SK-N-SH (cell line): Measurements from ENCODE around the gene RASGEF1C. TPM values are rescaled to one million over a fixed set of nuclear protein-coding genes. Genes with fewer than 3 reads are reported as not detected.

Source experiments
- CTCF ChIA-PET: fragments of 300-600, 350-600 bp; formaldehyde crosslinking; extraction: SDS; loops from one replicate; lab custom pipeline; 2021; lab: Yijun Ruan, JAX
- POLR2A ChIA-PET: fragments of 350-600 bp; sonication (Branson Sonifier 250); formaldehyde crosslinking; extraction: SDS; loops from one replicate; lab custom pipeline; 2020; ENCODE audit warnings: antibody characterized with exemption, inconsistent platforms; lab: Yijun Ruan, JAX
- DNase-seq: peaks from one replicate; pipeline ENCODE4 v3.0.0; 2012
- H2AFZ ChIP-seq: fragments of 200-600 bp; sonication (generic); 2 replicates; pipeline ENCODE4 v1.8.1; 2016; ENCODE audit warnings: antibody characterized with exemption, mild to moderate bottlenecking, low read depth
- H3F3A ChIP-seq: fragments of 200-600 bp; sonication (generic); replicated peaks from 2 replicates; pipeline ENCODE3; 2016; ENCODE audit warnings: antibody characterized with exemption, mild to moderate bottlenecking; ENCODE audit not compliant: insufficient read depth
- H3K27ac ChIP-seq, 2 experiments: fragments of 200-500 bp in 1 of 2; fragments of 200-600 bp in 1 of 2; sonication (Bioruptor generic) in 1 of 2; sonication (generic), shearing (Covaris generic) in 1 of 2; 2 replicates each; pipeline versions ENCODE4 v1.5.1 to v1.6.1; 2014 to 2016; ENCODE audit warnings: low read depth in 2 of 2, inconsistent platforms in 1 of 2, low read length in 1 of 2, mild to moderate bottlenecking in 1 of 2, mixed read lengths in 1 of 2
- H3K27me3 ChIP-seq: fragments of 200-600 bp; sonication (generic), shearing (Covaris generic); 2 replicates; pipeline ENCODE4 v1.6.1; 2016; ENCODE audit warnings: mixed run types; ENCODE audit not compliant: insufficient read depth
- H3K36me3 ChIP-seq, 2 experiments: fragments of 200-500 bp in 1 of 2; fragments of 200-600 bp in 1 of 2; sonication (Bioruptor generic) in 1 of 2; sonication (generic) in 1 of 2; replicated peaks in 1 of 2; 2 replicates each; pipeline versions ENCODE3 to v1.5.1; 2014 to 2016; ENCODE audit warnings: low read length in 1 of 2, mild to moderate bottlenecking in 1 of 2; ENCODE audit not compliant: insufficient read depth in 2 of 2, control insufficient read depth in 1 of 2
- H3K4me1 ChIP-seq, 2 experiments: fragments of 200-500 bp in 1 of 2; fragments of 200-600 bp in 1 of 2; sonication (Bioruptor generic) in 1 of 2; sonication (generic), shearing (Covaris generic) in 1 of 2; 2 replicates each; pipeline versions ENCODE4 v1.5.1 to v1.6.1; 2014 to 2016; ENCODE audit warnings: low read depth in 1 of 2, low read length in 1 of 2, mixed run types in 1 of 2; ENCODE audit not compliant: insufficient read depth in 2 of 2, control insufficient read depth in 1 of 2
- H3K4me2 ChIP-seq: fragments of 200-600 bp; sonication (generic), shearing (Covaris generic); 2 replicates; pipeline ENCODE4 v1.6.1; 2017; ENCODE audit warnings: mixed run types
- H3K4me3 ChIP-seq, 2 experiments: fragments of 200-500 bp in 1 of 2; fragments of 200-600 bp in 1 of 2; sonication (Bioruptor generic) in 1 of 2; sonication (generic), shearing (Covaris generic) in 1 of 2; 2 replicates each; pipeline versions ENCODE4 v1.5.1 to v1.8.1; 2014 to 2016; ENCODE audit warnings: low read depth in 2 of 2, inconsistent platforms in 1 of 2, low read length in 1 of 2, mild to moderate bottlenecking in 1 of 2, mixed read lengths in 1 of 2, moderate library complexity in 1 of 2
- H3K79me2 ChIP-seq: fragments of 200-600 bp; sonication (generic); 2 replicates; pipeline ENCODE4 v1.8.1; 2017; ENCODE audit warnings: mild to moderate bottlenecking; ENCODE audit not compliant: insufficient read depth
- H3K9ac ChIP-seq: fragments of 200-600 bp; sonication (generic); 2 replicates; pipeline ENCODE4 v1.6.1; 2017; ENCODE audit warnings: mixed run types
- H3K9me2 ChIP-seq: fragments of 200-600 bp; sonication (generic); 2 replicates; pipeline ENCODE4 v1.6.1; 2017; ENCODE audit warnings: mixed run types
- H3K9me3 ChIP-seq: fragments of 200-600 bp; sonication (generic); 2 replicates; pipeline ENCODE4 v1.6.1; 2017; ENCODE audit warnings: mixed run types, mild to moderate bottlenecking, moderate library complexity
- H4K20me1 ChIP-seq: fragments of 200-600 bp; sonication (generic); 2 replicates; pipeline ENCODE4 v1.6.1; 2017; ENCODE audit warnings: mild to moderate bottlenecking, mixed run types; ENCODE audit not compliant: insufficient read depth
- CHD2 ChIP-seq: fragments of 150-350 bp; IDR thresholded peaks from 2 replicates; pipeline ENCODE4 v1.6.1; 2018; ENCODE audit warnings: low read length; ENCODE audit not compliant: partially characterized antibody
- ELF1 ChIP-seq: IDR thresholded peaks from 2 replicates; pipeline ENCODE4 v1.4.0; 2012
- FOXJ3 ChIP-seq: sonication (generic); formaldehyde crosslinking; IDR thresholded peaks from 2 replicates; pipeline ENCODE4 v1.5.1; 2020; ENCODE audit warnings: mild to moderate bottlenecking, missing genetic modification reagents
- GABPA ChIP-seq: IDR thresholded peaks from 2 replicates; pipeline ENCODE4 v1.4.0; 2012; ENCODE audit warnings: low read depth, mild to moderate bottlenecking
- JUND ChIP-seq: IDR thresholded peaks from 2 replicates; pipeline ENCODE4 v1.4.0; 2012
- MXI1 ChIP-seq: IDR thresholded peaks from 2 replicates; pipeline ENCODE4 v1.6.1; 2012; ENCODE audit warnings: mild to moderate bottlenecking, low read depth, low read length, improper control_type of control experiment
- NRF1 ChIP-seq: IDR thresholded peaks from 2 replicates; pipeline ENCODE4 v1.6.1; 2012; ENCODE audit warnings: low read depth, mild to moderate bottlenecking, low read length
- POLR2AphosphoS5 ChIP-seq: IDR thresholded peaks from 2 replicates; pipeline ENCODE4 v1.6.1; 2012; ENCODE audit warnings: low read depth, low read length
- RAD21 ChIP-seq: IDR thresholded peaks from 2 replicates; pipeline ENCODE4 v1.6.1; 2012; ENCODE audit warnings: mild to moderate bottlenecking, low read length
- RFX5 ChIP-seq: IDR thresholded peaks from 2 replicates; pipeline ENCODE4 v1.6.1; 2012; ENCODE audit warnings: mild to moderate bottlenecking, improper control_type of control experiment, low read length
- TAF1 ChIP-seq: IDR thresholded peaks from 2 replicates; pipeline ENCODE4 v1.6.1; 2012; ENCODE audit warnings: low read depth, mild to moderate bottlenecking, low read length, moderate library complexity, borderline replicate concordance
- TCF12 ChIP-seq: IDR thresholded peaks from 2 replicates; pipeline ENCODE4 v1.4.0; 2012
- TEAD4 ChIP-seq: IDR thresholded peaks from 2 replicates; pipeline ENCODE4 v1.4.0; 2012; ENCODE audit warnings: mild to moderate bottlenecking, borderline replicate concordance; ENCODE audit not compliant: insufficient read depth
- YY1 ChIP-seq: IDR thresholded peaks from 2 replicates; pipeline ENCODE4 v1.4.0; 2012; ENCODE audit warnings: low read depth, mild to moderate bottlenecking
- WGBS: methylation state at CpG from one replicate; pipeline ENCODE4 v1.1.6; 2017; ENCODE audit warnings: low lambda C conversion rate; 5-methylcytosine and 5-hydroxymethylcytosine counted together
- polyA plus RNA-seq, 3 experiments: library from polyadenylated mRNA; depleted of rRNA; stranded (reverse); fragments of >200 nt; gene quantifications; 2 replicates each; pipeline ENCODE4 v1.2.3, GENCODE V29; 2012
- TF ChIP-seq, protein P1 (sequence below): fragments of 150-350 bp; IDR thresholded peaks from 2 replicates; pipeline ENCODE4 v1.6.1; 2016; ENCODE audit warnings: mild to moderate bottlenecking, low read depth, low read length
- TF ChIP-seq, protein P2 (sequence below): IDR thresholded peaks from 2 replicates; pipeline ENCODE4; 2012
- TF ChIP-seq, protein P3 (sequence below): IDR thresholded peaks from 2 replicates; pipeline ENCODE4 v1.4.0; 2012; ENCODE audit warnings: low read depth, borderline replicate concordance
- TF ChIP-seq, protein P4 (sequence below): IDR thresholded peaks from 2 replicates; pipeline ENCODE4 v1.6.1; 2012; ENCODE audit warnings: mild to moderate bottlenecking, low read depth, low read length, moderate library complexity

Gene RASGEF1C
- polyA plus RNA-seq, 1 of the 3 experiments (the other 2 are of a cell fraction), result not detected

DNA sequence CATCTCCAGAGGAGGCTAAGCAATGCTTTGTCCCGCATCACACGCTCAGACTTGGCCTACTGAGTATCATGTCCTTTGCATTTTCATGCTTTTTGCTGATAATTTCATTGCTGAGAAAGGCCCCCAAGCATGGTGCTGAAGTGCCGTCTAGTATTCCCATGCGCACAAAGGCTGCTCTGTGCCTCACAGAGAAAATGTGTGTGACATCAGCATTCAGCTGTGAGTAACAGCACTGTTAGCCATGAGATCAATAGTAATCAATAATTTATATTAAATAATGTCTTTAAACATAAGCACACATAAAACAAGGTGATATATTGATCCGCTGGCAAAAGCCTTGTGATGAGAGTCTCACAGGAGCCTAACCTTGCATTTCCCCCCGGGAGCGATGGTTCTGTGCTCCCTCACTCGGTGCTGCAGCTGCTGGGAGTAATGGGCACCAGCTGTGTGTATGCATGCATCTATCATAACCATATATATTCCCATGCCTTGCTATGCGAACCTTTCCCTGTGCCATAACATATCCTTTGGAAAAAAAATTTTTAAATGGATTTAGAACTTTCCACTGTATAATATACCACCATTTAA, 87.1 kb downstream of the RASGEF1C start (continued):
- no peak for TF ChIP-seq RFX5

DNA sequence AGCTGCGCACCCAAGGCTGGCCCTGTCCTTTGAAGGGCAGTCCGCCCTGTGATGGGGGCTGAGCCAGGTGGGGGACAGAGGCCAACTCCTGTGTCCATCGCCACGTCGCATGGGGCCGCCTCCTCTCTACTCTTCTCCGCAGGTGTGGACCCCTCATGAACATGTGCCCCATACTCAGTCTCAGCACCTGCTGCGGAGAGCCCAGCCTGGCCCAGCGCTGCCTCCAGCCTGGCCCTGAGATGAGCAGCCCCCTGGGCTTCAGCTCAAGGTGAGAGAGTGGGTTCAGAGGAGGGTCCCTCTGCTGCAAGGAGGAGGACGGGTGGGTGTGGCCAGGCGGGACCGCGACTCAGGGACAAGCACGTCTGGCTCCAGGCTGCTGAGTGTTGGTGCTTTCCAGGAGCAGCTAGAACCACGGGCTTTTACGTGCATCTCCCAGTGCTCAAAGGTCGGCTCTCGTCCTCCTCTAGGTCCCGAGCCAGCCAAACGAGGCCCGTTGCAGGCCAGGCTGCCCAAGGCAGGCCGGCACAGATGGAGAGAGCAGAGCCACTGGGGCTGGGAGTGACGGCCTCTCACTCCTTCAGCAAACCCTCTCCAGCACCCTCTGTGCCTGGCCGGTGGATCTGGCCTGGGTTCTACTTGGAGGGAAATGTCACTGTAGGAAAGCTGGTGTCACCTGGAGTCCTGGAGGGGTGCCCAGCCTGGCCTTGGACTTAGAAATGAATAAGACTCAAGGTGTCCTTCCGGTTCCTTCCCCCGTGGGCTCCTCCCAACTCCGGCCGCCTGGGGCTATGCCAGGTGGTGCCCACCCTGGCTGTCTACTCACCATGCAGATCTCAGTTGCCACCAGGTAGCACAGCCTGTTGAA, 88.5 kb downstream of the RASGEF1C start:
- H2AFZ ChIP-seq, result no peak overlapping the region
- H3K4me1 ChIP-seq, result no peaks in the 10 kb centered on the region
- ChIA-PET POLR2A (no interaction called here), CTCF (interaction anchor here (0.6 to 1.5 kb wide), 4 partner anchors 88 to 212 kb away, joined by 3 to 4 read pairs (median 4); partner anchors contain the start of gene RASGEF1C)
- H3K27me3 ChIP-seq, result peaks cover 9% of the 10 kb centered on the region; the same call in 1 of the 2 replicates
- H3K9me2 ChIP-seq, result no peaks in the 10 kb centered on the region
- 69% methylated on average over 12 of the region's 28 CpGs for WGBS
- no peaks in the 10 kb centered on the region for H3K36me3 ChIP-seq
- no peaks in the 10 kb centered on the region for H3K9me3 ChIP-seq
- H3K79me2 ChIP-seq, result no peaks in the 10 kb centered on the region
- H4K20me1 ChIP-seq, result no peaks in the 10 kb centered on the region
- no peak overlapping the region for H3K9ac ChIP-seq
- no peak for TF ChIP-seq TCF12
- TF ChIP-seq, protein P1, sequence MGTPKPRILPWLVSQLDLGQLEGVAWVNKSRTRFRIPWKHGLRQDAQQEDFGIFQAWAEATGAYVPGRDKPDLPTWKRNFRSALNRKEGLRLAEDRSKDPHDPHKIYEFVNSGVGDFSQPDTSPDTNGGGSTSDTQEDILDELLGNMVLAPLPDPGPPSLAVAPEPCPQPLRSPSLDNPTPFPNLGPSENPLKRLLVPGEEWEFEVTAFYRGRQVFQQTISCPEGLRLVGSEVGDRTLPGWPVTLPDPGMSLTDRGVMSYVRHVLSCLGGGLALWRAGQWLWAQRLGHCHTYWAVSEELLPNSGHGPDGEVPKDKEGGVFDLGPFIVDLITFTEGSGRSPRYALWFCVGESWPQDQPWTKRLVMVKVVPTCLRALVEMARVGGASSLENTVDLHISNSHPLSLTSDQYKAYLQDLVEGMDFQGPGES, result no peak
- no peak overlapping the region for H3K27ac ChIP-seq
- no peak overlapping the region for H3K4me3 ChIP-seq
- H3K4me2 ChIP-seq, result no peak overlapping the region
- DNase-seq, result no peak
- H3F3A ChIP-seq, result no peaks in the 10 kb centered on the region

DNA sequence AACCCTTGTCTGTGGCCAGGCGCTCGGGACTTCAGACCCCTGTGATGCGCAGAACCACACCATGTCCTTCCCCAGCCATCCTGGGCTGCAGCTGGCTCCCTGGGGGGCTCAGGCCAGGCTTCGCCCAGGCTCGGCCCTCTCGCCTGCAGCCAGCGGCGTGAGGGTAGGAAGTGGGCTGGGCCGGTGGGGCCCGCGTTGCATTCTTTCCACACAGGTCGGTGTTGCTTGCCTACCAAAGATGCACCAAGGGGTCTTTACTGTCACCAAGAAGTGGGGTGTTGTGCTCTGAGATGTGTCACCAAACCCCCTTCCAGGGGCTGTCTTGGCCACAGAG, 89.1 kb downstream of the RASGEF1C start:
- no peak overlapping the region for H2AFZ ChIP-seq
- no peak overlapping the region for H3K4me2 ChIP-seq
- no peaks in the 10 kb centered on the region for H3F3A ChIP-seq
- CTCF ChIA-PET, result interaction anchor here (0.6 to 1.5 kb wide), 4 partner anchors 88 to 212 kb away, joined by 3 to 4 read pairs (median 4); partner anchors contain the start of gene RASGEF1C
- H3K9me3 ChIP-seq, result no peaks in the 10 kb centered on the region
- no peak overlapping the region for H3K4me3 ChIP-seq
- no peaks in the 10 kb centered on the region for H3K36me3 ChIP-seq
- POLR2A ChIA-PET, result no interaction called here
- H3K27me3 ChIP-seq, result peaks cover 4% of the 10 kb centered on the region; the same call in 1 of the 2 replicates
- no peaks in the 10 kb centered on the region for H3K79me2 ChIP-seq
- no CpG with 5 or more reads among the region's 12 CpGs for WGBS
- no peaks in the 10 kb centered on the region for H3K4me1 ChIP-seq
- DNase-seq, result no peak
- H3K9ac ChIP-seq, result no peak overlapping the region
- H3K27ac ChIP-seq, result no peak overlapping the region
- no peaks in the 10 kb centered on the region for H4K20me1 ChIP-seq
- no peaks in the 10 kb centered on the region for H3K9me2 ChIP-seq
- TF ChIP-seq FOXJ3 (CRISPR knock-in tag) (no peak), MXI1 (no peak), TAF1 (no peak), NRF1 (no peak), CHD2 (no peak), YY1 (no peak), RAD21 (no peak), POLR2AphosphoS5 (no peak), TEAD4 (no peak), GABPA (no peak), RFX5 (no peak), ELF1 (no peak), JUND (no peak)
- TF ChIP-seq, protein P2, sequence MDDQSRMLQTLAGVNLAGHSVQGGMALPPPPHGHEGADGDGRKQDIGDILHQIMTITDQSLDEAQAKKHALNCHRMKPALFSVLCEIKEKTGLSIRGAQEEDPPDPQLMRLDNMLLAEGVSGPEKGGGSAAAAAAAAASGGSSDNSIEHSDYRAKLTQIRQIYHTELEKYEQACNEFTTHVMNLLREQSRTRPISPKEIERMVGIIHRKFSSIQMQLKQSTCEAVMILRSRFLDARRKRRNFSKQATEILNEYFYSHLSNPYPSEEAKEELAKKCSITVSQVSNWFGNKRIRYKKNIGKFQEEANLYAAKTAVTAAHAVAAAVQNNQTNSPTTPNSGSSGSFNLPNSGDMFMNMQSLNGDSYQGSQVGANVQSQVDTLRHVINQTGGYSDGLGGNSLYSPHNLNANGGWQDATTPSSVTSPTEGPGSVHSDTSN, result no peak
- TF ChIP-seq, protein P3, sequence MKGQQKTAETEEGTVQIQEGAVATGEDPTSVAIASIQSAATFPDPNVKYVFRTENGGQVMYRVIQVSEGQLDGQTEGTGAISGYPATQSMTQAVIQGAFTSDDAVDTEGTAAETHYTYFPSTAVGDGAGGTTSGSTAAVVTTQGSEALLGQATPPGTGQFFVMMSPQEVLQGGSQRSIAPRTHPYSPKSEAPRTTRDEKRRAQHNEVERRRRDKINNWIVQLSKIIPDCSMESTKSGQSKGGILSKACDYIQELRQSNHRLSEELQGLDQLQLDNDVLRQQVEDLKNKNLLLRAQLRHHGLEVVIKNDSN, result no peak
- TF ChIP-seq, protein P4, sequence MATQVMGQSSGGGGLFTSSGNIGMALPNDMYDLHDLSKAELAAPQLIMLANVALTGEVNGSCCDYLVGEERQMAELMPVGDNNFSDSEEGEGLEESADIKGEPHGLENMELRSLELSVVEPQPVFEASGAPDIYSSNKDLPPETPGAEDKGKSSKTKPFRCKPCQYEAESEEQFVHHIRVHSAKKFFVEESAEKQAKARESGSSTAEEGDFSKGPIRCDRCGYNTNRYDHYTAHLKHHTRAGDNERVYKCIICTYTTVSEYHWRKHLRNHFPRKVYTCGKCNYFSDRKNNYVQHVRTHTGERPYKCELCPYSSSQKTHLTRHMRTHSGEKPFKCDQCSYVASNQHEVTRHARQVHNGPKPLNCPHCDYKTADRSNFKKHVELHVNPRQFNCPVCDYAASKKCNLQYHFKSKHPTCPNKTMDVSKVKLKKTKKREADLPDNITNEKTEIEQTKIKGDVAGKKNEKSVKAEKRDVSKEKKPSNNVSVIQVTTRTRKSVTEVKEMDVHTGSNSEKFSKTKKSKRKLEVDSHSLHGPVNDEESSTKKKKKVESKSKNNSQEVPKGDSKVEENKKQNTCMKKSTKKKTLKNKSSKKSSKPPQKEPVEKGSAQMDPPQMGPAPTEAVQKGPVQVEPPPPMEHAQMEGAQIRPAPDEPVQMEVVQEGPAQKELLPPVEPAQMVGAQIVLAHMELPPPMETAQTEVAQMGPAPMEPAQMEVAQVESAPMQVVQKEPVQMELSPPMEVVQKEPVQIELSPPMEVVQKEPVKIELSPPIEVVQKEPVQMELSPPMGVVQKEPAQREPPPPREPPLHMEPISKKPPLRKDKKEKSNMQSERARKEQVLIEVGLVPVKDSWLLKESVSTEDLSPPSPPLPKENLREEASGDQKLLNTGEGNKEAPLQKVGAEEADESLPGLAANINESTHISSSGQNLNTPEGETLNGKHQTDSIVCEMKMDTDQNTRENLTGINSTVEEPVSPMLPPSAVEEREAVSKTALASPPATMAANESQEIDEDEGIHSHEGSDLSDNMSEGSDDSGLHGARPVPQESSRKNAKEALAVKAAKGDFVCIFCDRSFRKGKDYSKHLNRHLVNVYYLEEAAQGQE, result no peak
